H9 (cell line): Measurements from ENCODE around the gene PKN1. TPM values are rescaled to one million over a fixed set of nuclear protein-coding genes. Genes with fewer than 3 reads are reported as not detected.
A peak's percentile ranks its signal among the peaks of the same experiment; 100 is the strongest.

Experiments
- DNase-seq: peaks from one replicate; pipeline ENCODE4 v3.0.0-alpha.2; 2017
- H2AFZ ChIP-seq: one replicate; pipeline ENCODE4 v1.6.1; 2013; ENCODE audit warnings: mild to moderate bottlenecking, low read length, control low read depth, moderate library complexity
- H2AK5ac ChIP-seq: 2 replicates; pipeline ENCODE4 v1.6.1; 2013; ENCODE audit warnings: low read length, control low read depth, mixed read lengths; ENCODE audit not compliant: insufficient read length
- H2BK120ac ChIP-seq: one replicate; pipeline ENCODE4 v1.6.1; 2013; ENCODE audit warnings: low read depth, mild to moderate bottlenecking, low read length, control low read depth, inconsistent platforms; ENCODE audit not compliant: poor library complexity, severe bottlenecking
- H2BK12ac ChIP-seq: 2 replicates; pipeline ENCODE4 v1.6.1; 2013; ENCODE audit warnings: low read length, control low read depth, mixed read lengths, low read depth; ENCODE audit not compliant: insufficient read length
- H2BK15ac ChIP-seq: 2 replicates; pipeline ENCODE4 v1.6.1; 2013; ENCODE audit warnings: low read depth, low read length, control low read depth
- H2BK20ac ChIP-seq: one replicate; pipeline ENCODE4 v1.6.1; 2013; ENCODE audit warnings: low read depth, mild to moderate bottlenecking, low read length, control low read depth, inconsistent platforms; ENCODE audit not compliant: poor library complexity, severe bottlenecking
- H2BK5ac ChIP-seq: 2 replicates; pipeline ENCODE4 v1.6.1; 2013; ENCODE audit warnings: low read length, control low read depth, mixed read lengths; ENCODE audit not compliant: insufficient read length
- H3K14ac ChIP-seq: 2 replicates; pipeline ENCODE4 v1.6.1; 2013; ENCODE audit warnings: low read length, control low read depth; ENCODE audit not compliant: insufficient read depth
- H3K18ac ChIP-seq: 2 replicates; pipeline ENCODE4 v1.6.1; 2013; ENCODE audit warnings: low read depth, mild to moderate bottlenecking, mixed read lengths, low read length, control low read depth; ENCODE audit not compliant: insufficient read length
- H3K23ac ChIP-seq: 2 replicates; pipeline ENCODE4 v1.6.1; 2013; ENCODE audit warnings: low read length, control low read depth, mixed read lengths, low read depth; ENCODE audit not compliant: insufficient read length
- H3K23me2 ChIP-seq: 2 replicates; pipeline ENCODE4 v1.6.1; 2013; ENCODE audit warnings: low read depth, mild to moderate bottlenecking, mixed read lengths, low read length, control low read depth; ENCODE audit not compliant: insufficient read length, poor library complexity, severe bottlenecking
- H3K27ac ChIP-seq: 2 replicates; pipeline ENCODE4 v1.5.1; 2013; ENCODE audit warnings: low read length, control low read depth, mixed read lengths, low read depth; ENCODE audit not compliant: insufficient read length
- H3K27me3 ChIP-seq: 2 replicates; pipeline ENCODE4 v1.6.1; 2013; ENCODE audit warnings: low read length, control low read depth, inconsistent platforms; ENCODE audit not compliant: insufficient read depth
- H3K4ac ChIP-seq: 2 replicates; pipeline ENCODE4 v1.6.1; 2013; ENCODE audit warnings: low read depth, mild to moderate bottlenecking, control low read depth, inconsistent platforms, low read length, moderate library complexity
- H3K4me1 ChIP-seq: 2 replicates; pipeline ENCODE4 v1.6.1; 2013; ENCODE audit warnings: low read length, control low read depth, inconsistent platforms; ENCODE audit not compliant: insufficient read depth
- H3K4me2 ChIP-seq: 2 replicates; pipeline ENCODE4 v1.6.1; 2013; ENCODE audit warnings: low read length, control low read depth, mixed read lengths; ENCODE audit not compliant: insufficient read length, insufficient read depth
- H3K56ac ChIP-seq: 2 replicates; pipeline ENCODE4 v1.6.1; 2013; ENCODE audit warnings: low read depth, mild to moderate bottlenecking, mixed read lengths, low read length, control low read depth; ENCODE audit not compliant: insufficient read length
- H3K79me1 ChIP-seq: 2 replicates; pipeline ENCODE4 v1.6.1; 2013; ENCODE audit warnings: low read depth, mild to moderate bottlenecking, moderate library complexity, low read length, control low read depth, inconsistent platforms; ENCODE audit not compliant: insufficient read depth, poor library complexity, severe bottlenecking
- H3K79me2 ChIP-seq: 2 replicates; pipeline ENCODE4 v1.6.1; 2013; ENCODE audit warnings: low read length, control low read depth, inconsistent platforms; ENCODE audit not compliant: insufficient read depth
- H3K9ac ChIP-seq: 2 replicates; pipeline ENCODE4 v1.6.1; 2013; ENCODE audit warnings: low read length, control low read depth, mixed read lengths; ENCODE audit not compliant: insufficient read length; ENCODE audit errors: extremely low read depth
- H3K9me3 ChIP-seq: one replicate; pipeline ENCODE4 v1.6.1; 2013; ENCODE audit warnings: low read depth, low read length, inconsistent platforms; ENCODE audit not compliant: control insufficient read depth
- H3T11ph ChIP-seq: one replicate; pipeline ENCODE4 v1.6.1; 2013; ENCODE audit warnings: mild to moderate bottlenecking, low read length, control low read depth, inconsistent platforms
- H4K20me1 ChIP-seq: one replicate; pipeline ENCODE4 v1.6.1; 2013; ENCODE audit not compliant: control insufficient read depth, insufficient read length, insufficient read depth
- H4K5ac ChIP-seq: 2 replicates; pipeline ENCODE4 v1.6.1; 2013; ENCODE audit warnings: low read depth, mild to moderate bottlenecking, mixed read lengths, low read length, control low read depth; ENCODE audit not compliant: insufficient read length
- H4K8ac ChIP-seq: replicated peaks from 2 replicates; pipeline ENCODE4 v1.6.1; 2013; ENCODE audit warnings: low read length, control low read depth, mixed read lengths, low read depth; ENCODE audit not compliant: insufficient read length
- H4K91ac ChIP-seq: 2 replicates; pipeline ENCODE4 v1.6.1; 2013; ENCODE audit warnings: low read depth, mild to moderate bottlenecking, moderate library complexity, mixed read lengths, low read length, control low read depth; ENCODE audit not compliant: insufficient read length
- H3K27ac Mint-ChIP-seq, 3 experiments: 2 replicates in 2 of 3; 3 replicates in 1 of 3; pipeline ENCODE4 v1.8.0; 2020 to 2021; ENCODE audit warnings: mixed read lengths in 3 of 3, mild to moderate bottlenecking in 1 of 3, moderate library complexity in 1 of 3
- H3K27me3 Mint-ChIP-seq: 2 replicates; pipeline ENCODE4 v1.8.0; 2021; ENCODE audit warnings: low read depth, mild to moderate bottlenecking, moderate library complexity, mixed read lengths
- H3K36me3 Mint-ChIP-seq, 3 experiments: 2 replicates in 2 of 3; 3 replicates in 1 of 3; pipeline ENCODE4 v1.8.0; 2020 to 2021; ENCODE audit warnings: low read depth in 3 of 3, mixed read lengths in 3 of 3; ENCODE audit not compliant: insufficient read depth in 1 of 3
- H3K4me1 Mint-ChIP-seq, 2 experiments: 2 replicates each; pipeline ENCODE4 v1.8.0; 2020; ENCODE audit warnings: mixed read lengths in 2 of 2
- H3K4me3 Mint-ChIP-seq, 2 experiments: 2 replicates in 1 of 2; 3 replicates in 1 of 2; pipeline ENCODE4 v1.8.0; 2020 to 2021; ENCODE audit warnings: mild to moderate bottlenecking in 2 of 2, mixed read lengths in 2 of 2, moderate library complexity in 1 of 2
- H3K9me3 Mint-ChIP-seq, 2 experiments: 2 replicates in 1 of 2; 3 replicates in 1 of 2; pipeline ENCODE4 v1.8.0; 2020; ENCODE audit warnings: mild to moderate bottlenecking in 2 of 2, mixed read lengths in 2 of 2, moderate library complexity in 1 of 2
- CTCF ChIP-seq: fragments of 200-600 bp; sonication (generic); conservative IDR thresholded peaks from 3 replicates; pipeline ENCODE4 v1.8.0; 2021; ENCODE audit warnings: antibody characterized with exemption, mild to moderate bottlenecking
- WGBS: extraction: QIAGEN DNeasy Blood & Tissue Kit; methylation state at CpG from one replicate; pipeline ENCODE4 v1.1.7; 2013; ENCODE audit warnings: missing lambda C conversion rate, low lambda C conversion rate, mixed read lengths; ENCODE audit not compliant: insufficient read length; ENCODE audit errors: extremely low coverage; 5-methylcytosine and 5-hydroxymethylcytosine counted together
- total RNA-seq: library from RNA; stranded (reverse); gene quantifications from 2 replicates; pipeline ENCODE4 v1.2.1, GENCODE V29; 2021

The PKN1 gene
- total RNA-seq, 1 experiment from 2014 or later: 159 TPM

GRCh38 chr19:14519245-14519859 lies 86.2 kb downstream of the PKN1 start:
- H4K91ac ChIP-seq: no peak overlapping the region
- H3K23ac ChIP-seq: no peak overlapping the region
- H3K79me2 ChIP-seq: peaks cover 14% of the 10 kb centered on the region; the same call in 1 of the 2 replicates
- no peak overlapping the region for H3T11ph ChIP-seq
- Mint-ChIP-seq H3K9me3 (no peaks in the 10 kb centered on the region), H3K36me3 (peaks cover 27 to 30% (median 28%) of the 10 kb centered on the region in 3 experiments; a peak in 6 of 7 replicates), H3K27me3 (peaks cover 1% of the 10 kb centered on the region; the same call in 1 of the 2 replicates), H3K27ac (peak overlapping the region; percentile 50 to 54 (median 54); a peak in 5 of 7 replicates), H3K4me1 (peaks cover 26 to 31% of the 10 kb centered on the region in 2 experiments), H3K4me3 (peak overlapping the region; percentile 3 to 69; a peak in 4 of 5 replicates)
- H2BK5ac ChIP-seq: no peak overlapping the region
- H3K14ac ChIP-seq: no peak overlapping the region
- H3K9ac ChIP-seq: no peak overlapping the region
- no peak overlapping the region for H3K4me2 ChIP-seq
- no peaks in the 10 kb centered on the region for H4K20me1 ChIP-seq
- H2BK12ac ChIP-seq: no peak overlapping the region
- no peak overlapping the region for H2BK20ac ChIP-seq
- no peaks in the 10 kb centered on the region for H3K27me3 ChIP-seq
- peaks cover 9% of the 10 kb centered on the region for H3K79me1 ChIP-seq
- no peaks in the 10 kb centered on the region for H3K9me3 ChIP-seq
- H2AK5ac ChIP-seq: no peak overlapping the region
- no peak for TF ChIP-seq CTCF
- peaks cover 9% of the 10 kb centered on the region for H3K23me2 ChIP-seq
- H3K4me1 ChIP-seq: no peaks in the 10 kb centered on the region
- WGBS: no CpG with 5 or more reads among the region's 22 CpGs
- no peak overlapping the region for H2AFZ ChIP-seq
- H3K4ac ChIP-seq: no peak overlapping the region
- no peak overlapping the region for H2BK120ac ChIP-seq
- H4K5ac ChIP-seq: no peak overlapping the region
- no peak overlapping the region for H2BK15ac ChIP-seq
- no peak for DNase-seq
- H3K27ac ChIP-seq: no peak overlapping the region
- H3K56ac ChIP-seq: no peak overlapping the region
- peak overlapping the region; percentile 42 for H3K18ac ChIP-seq
- H4K8ac ChIP-seq: no peak overlapping the region
